ENCODE results near the gene AFF3. TPM values are rescaled to one million over a fixed set of nuclear protein-coding genes. Genes with fewer than 3 reads are reported as not detected.

AFF3 gene
- total RNA-seq, 1 experiment from 2014 or later, result 0.61 TPM

DNA sequence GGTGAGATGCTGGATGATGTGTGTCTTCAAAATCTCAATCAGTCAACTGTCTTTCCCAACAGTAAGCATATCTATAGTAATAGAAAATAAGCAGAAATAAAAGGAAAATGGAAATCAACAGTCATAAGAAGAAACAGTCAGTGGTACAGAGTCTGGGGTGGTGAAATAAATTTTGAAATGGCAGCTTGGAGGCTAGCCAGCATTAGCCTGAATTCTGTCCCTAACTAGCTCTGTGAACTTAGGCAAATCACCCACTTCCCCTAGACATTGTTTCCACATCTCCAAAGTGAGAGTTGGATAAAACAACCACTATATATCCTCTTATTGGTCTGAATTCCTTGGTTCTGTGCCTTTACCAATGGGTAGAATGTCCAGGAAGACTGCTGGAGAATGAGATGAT is 462.9 kb downstream of the AFF3 start:
- intact Hi-C loops (cut with micrococcal nuclease), result no loop called here
- no peak overlapping the region for H3K4me3 ChIP-seq (replicated peaks in 1 of 2; ENCODE audit: low read depth in 1 of 2, low read length in 2 of 2)
- ChIA-PET CTCF (no interaction called here), RAD21 (ENCODE audit: low non-redundant PET in 1 of 2, low total read pairs in 2 of 2, uncharacterized antibody in 2 of 2, unreplicated experiment in 2 of 2) (no interaction called here), POLR2A (no interaction called here)
- H3K9ac ChIP-seq (ENCODE audit: low read length), result no peak overlapping the region
- H3K4me1 ChIP-seq (ENCODE audit: control insufficient read depth in 1 of 2, insufficient read depth in 2 of 2, low read length in 2 of 2), result no peaks in the 10 kb centered on the region
- H3K4me2 ChIP-seq (ENCODE audit: low read length), result no peak overlapping the region
- peaks cover 19% of the 10 kb centered on the region; the same call in 1 of the 2 replicates for H3K27me3 ChIP-seq (ENCODE audit: insufficient read depth, low read length)
- TF ChIP-seq POLR2AphosphoS5 (IDR thresholded peaks at IDR 0.05; ENCODE audit: low read depth, low read length) (no peak), YY1 (IDR thresholded peaks at IDR 0.05; ENCODE audit: extremely low read depth, insufficient replicate concordance, low read depth, low read length) (no peak)
- TF ChIP-seq, protein P1, sequence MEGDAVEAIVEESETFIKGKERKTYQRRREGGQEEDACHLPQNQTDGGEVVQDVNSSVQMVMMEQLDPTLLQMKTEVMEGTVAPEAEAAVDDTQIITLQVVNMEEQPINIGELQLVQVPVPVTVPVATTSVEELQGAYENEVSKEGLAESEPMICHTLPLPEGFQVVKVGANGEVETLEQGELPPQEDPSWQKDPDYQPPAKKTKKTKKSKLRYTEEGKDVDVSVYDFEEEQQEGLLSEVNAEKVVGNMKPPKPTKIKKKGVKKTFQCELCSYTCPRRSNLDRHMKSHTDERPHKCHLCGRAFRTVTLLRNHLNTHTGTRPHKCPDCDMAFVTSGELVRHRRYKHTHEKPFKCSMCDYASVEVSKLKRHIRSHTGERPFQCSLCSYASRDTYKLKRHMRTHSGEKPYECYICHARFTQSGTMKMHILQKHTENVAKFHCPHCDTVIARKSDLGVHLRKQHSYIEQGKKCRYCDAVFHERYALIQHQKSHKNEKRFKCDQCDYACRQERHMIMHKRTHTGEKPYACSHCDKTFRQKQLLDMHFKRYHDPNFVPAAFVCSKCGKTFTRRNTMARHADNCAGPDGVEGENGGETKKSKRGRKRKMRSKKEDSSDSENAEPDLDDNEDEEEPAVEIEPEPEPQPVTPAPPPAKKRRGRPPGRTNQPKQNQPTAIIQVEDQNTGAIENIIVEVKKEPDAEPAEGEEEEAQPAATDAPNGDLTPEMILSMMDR (IDR thresholded peaks at IDR 0.05 in 2 of 3, conservative IDR thresholded peaks at IDR 0.05 in 1 of 3; ENCODE audit: borderline replicate concordance in 1 of 3, insufficient read depth in 1 of 3, low read depth in 2 of 3, low read length in 2 of 3), result no peak
- no peak for ATAC-seq
- no peaks in the 10 kb centered on the region for H3K9me2 ChIP-seq (ENCODE audit: insufficient read depth)
- no peaks in the 10 kb centered on the region for H3K9me3 ChIP-seq (ENCODE audit: control insufficient read depth in 1 of 2, insufficient read depth in 1 of 2, low read depth in 1 of 2, low read length in 2 of 2)
- H3K27ac ChIP-seq (ENCODE audit: low read depth, low read length), result no peak overlapping the region
- no peak overlapping the region for H2AFZ ChIP-seq (ENCODE audit: low read depth, low read length, poor library complexity, severe bottlenecking)
- no peaks in the 10 kb centered on the region for H3K79me2 ChIP-seq (ENCODE audit: insufficient read depth, low read length)
- H4K20me1 ChIP-seq (ENCODE audit: insufficient read depth), result no peaks in the 10 kb centered on the region
- DNase-seq (ENCODE audit: low read depth, low spot score), result no peak
- H3K36me3 ChIP-seq (ENCODE audit: control insufficient read depth in 1 of 2, insufficient read depth in 2 of 2, low read length in 2 of 2), result no peaks in the 10 kb centered on the region
- no TSS peak for BruUV-seq (replicated peaks)

DNA sequence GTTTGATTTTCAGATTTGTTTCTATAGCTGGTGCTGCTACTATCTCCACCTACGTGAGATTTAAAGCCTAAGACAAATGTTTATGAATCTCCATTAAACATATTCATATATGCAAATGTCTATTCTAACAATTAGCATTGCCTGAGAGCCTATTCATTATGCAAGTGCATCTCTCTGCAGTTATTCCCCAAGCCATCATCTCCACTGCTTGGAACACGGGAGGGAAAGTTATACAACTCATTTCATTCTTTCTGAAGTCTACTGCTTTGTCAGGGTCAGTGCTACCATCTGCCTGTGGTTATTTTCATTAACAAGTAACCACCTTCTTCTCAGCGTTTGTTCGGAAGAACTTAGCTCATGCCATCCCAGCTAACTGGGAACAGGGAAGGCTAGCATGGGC is 463.8 kb downstream of the AFF3 start:
- H3K79me2 ChIP-seq (ENCODE audit: insufficient read depth, low read length), result no peaks in the 10 kb centered on the region
- H3K9me3 ChIP-seq (ENCODE audit: control insufficient read depth in 1 of 2, insufficient read depth in 1 of 2, low read depth in 1 of 2, low read length in 2 of 2), result no peaks in the 10 kb centered on the region
- H3K27ac ChIP-seq (ENCODE audit: low read depth, low read length), result no peak overlapping the region
- peaks cover 19% of the 10 kb centered on the region; the same call in 1 of the 2 replicates for H3K27me3 ChIP-seq (ENCODE audit: insufficient read depth, low read length)
- ChIA-PET CTCF (no interaction called here), RAD21 (ENCODE audit: low non-redundant PET in 1 of 2, low total read pairs in 2 of 2, uncharacterized antibody in 2 of 2, unreplicated experiment in 2 of 2) (no interaction called here), POLR2A (no interaction called here)
- DNase-seq (ENCODE audit: low read depth, low spot score), result no peak
- intact Hi-C loops (cut with micrococcal nuclease), result no loop called here
- H2AFZ ChIP-seq (ENCODE audit: low read depth, low read length, poor library complexity, severe bottlenecking), result no peak overlapping the region
- ATAC-seq, result no peak
- no peak overlapping the region for H3K9ac ChIP-seq (ENCODE audit: low read length)
- H3K4me2 ChIP-seq (ENCODE audit: low read length), result no peak overlapping the region
- no peaks in the 10 kb centered on the region for H3K36me3 ChIP-seq (ENCODE audit: control insufficient read depth in 1 of 2, insufficient read depth in 2 of 2, low read length in 2 of 2)
- H4K20me1 ChIP-seq (ENCODE audit: insufficient read depth), result no peaks in the 10 kb centered on the region
- no peaks in the 10 kb centered on the region for H3K9me2 ChIP-seq (ENCODE audit: insufficient read depth)
- no TSS peak for BruUV-seq (replicated peaks)
- no peak overlapping the region for H3K4me3 ChIP-seq (replicated peaks in 1 of 2; ENCODE audit: low read depth in 1 of 2, low read length in 2 of 2)
- TF ChIP-seq SP1 (IDR thresholded peaks at IDR 0.05; ENCODE audit: low read depth), result no peak
- TF ChIP-seq SIN3A (IDR thresholded peaks at IDR 0.05; ENCODE audit: low read depth), result no peak
- TF ChIP-seq EZH2 (IDR thresholded peaks at IDR 0.05), result no peak
- no peak for TF ChIP-seq FOSL1 (IDR thresholded peaks at IDR 0.05; ENCODE audit: low read depth)
- TF ChIP-seq, protein P1 (IDR thresholded peaks at IDR 0.05 in 2 of 3, conservative IDR thresholded peaks at IDR 0.05 in 1 of 3; ENCODE audit: borderline replicate concordance in 1 of 3, insufficient read depth in 1 of 3, low read depth in 2 of 3, low read length in 2 of 3), result no peak
- TF ChIP-seq, protein P2, sequence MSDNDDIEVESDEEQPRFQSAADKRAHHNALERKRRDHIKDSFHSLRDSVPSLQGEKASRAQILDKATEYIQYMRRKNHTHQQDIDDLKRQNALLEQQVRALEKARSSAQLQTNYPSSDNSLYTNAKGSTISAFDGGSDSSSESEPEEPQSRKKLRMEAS (IDR thresholded peaks at IDR 0.05), result no peak
- TF ChIP-seq, protein P3, sequence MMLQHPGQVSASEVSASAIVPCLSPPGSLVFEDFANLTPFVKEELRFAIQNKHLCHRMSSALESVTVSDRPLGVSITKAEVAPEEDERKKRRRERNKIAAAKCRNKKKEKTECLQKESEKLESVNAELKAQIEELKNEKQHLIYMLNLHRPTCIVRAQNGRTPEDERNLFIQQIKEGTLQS (IDR thresholded peaks at IDR 0.05), result no peak
- no peak for TF ChIP-seq CBX3 (IDR thresholded peaks at IDR 0.05; ENCODE audit: low read depth)
- TF ChIP-seq POLR2AphosphoS5 (IDR thresholded peaks at IDR 0.05; ENCODE audit: low read depth, low read length), result no peak
- TF ChIP-seq, protein P4, sequence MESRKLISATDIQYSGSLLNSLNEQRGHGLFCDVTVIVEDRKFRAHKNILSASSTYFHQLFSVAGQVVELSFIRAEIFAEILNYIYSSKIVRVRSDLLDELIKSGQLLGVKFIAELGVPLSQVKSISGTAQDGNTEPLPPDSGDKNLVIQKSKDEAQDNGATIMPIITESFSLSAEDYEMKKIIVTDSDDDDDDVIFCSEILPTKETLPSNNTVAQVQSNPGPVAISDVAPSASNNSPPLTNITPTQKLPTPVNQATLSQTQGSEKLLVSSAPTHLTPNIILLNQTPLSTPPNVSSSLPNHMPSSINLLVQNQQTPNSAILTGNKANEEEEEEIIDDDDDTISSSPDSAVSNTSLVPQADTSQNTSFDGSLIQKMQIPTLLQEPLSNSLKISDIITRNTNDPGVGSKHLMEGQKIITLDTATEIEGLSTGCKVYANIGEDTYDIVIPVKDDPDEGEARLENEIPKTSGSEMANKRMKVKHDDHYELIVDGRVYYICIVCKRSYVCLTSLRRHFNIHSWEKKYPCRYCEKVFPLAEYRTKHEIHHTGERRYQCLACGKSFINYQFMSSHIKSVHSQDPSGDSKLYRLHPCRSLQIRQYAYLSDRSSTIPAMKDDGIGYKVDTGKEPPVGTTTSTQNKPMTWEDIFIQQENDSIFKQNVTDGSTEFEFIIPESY (IDR thresholded peaks at IDR 0.05; ENCODE audit: extremely low read depth, insufficient replicate concordance, low read length), result no peak
- no peak for TF ChIP-seq EGR1 (IDR thresholded peaks at IDR 0.05; ENCODE audit: low read depth)
- no peak for TF ChIP-seq POLR2A (IDR thresholded peaks at IDR 0.05; ENCODE audit: borderline replicate concordance, extremely low read depth, insufficient read depth, insufficient read length)
- no peak for TF ChIP-seq ELF1 (IDR thresholded peaks at IDR 0.05; ENCODE audit: borderline replicate concordance, low read depth)
- TF ChIP-seq JUND (IDR thresholded peaks at IDR 0.05), result no peak
- H3K4me1 ChIP-seq (ENCODE audit: control insufficient read depth in 1 of 2, insufficient read depth in 2 of 2, low read length in 2 of 2), result no peaks in the 10 kb centered on the region

All from HCT116 (cell line).